GM12874 (cell line): Measurements from ENCODE around the gene COX6A1.

Source experiments
- TF ChIP-seq, protein P1 (sequence below): IDR thresholded peaks from 2 replicates; pipeline ENCODE4 v1.5.1; 2011; ENCODE audit warnings: low read depth, mild to moderate bottlenecking, control low read depth, low read length, moderate library complexity; ENCODE audit not compliant: insufficient read depth

Gene COX6A1

DNA sequence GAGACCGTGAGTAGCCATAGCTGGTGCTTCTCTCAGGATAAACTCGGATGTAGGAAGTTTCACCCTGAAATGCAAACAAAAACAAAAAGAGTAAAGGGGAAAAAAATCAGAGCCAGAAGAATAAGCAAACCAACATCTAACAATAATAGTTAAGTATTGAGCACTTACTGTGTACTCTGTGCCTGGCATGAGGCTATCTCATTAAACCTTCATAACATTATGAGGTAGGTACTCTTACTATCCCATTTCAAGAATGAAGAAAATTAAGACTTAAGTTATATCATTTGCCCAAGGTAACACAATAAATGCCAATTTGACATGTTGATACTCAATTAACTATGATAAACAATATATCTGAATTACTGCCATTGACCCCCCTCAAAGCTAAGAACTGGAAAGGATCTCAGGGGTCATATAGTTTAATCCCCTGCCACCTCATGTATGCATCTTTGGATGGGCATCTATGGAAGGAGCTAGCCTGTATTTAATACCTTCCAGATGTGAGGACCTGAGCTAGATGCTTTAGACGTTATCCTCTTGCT, 24.3 kb downstream of the COX6A1 start:
- TF ChIP-seq, protein P1, sequence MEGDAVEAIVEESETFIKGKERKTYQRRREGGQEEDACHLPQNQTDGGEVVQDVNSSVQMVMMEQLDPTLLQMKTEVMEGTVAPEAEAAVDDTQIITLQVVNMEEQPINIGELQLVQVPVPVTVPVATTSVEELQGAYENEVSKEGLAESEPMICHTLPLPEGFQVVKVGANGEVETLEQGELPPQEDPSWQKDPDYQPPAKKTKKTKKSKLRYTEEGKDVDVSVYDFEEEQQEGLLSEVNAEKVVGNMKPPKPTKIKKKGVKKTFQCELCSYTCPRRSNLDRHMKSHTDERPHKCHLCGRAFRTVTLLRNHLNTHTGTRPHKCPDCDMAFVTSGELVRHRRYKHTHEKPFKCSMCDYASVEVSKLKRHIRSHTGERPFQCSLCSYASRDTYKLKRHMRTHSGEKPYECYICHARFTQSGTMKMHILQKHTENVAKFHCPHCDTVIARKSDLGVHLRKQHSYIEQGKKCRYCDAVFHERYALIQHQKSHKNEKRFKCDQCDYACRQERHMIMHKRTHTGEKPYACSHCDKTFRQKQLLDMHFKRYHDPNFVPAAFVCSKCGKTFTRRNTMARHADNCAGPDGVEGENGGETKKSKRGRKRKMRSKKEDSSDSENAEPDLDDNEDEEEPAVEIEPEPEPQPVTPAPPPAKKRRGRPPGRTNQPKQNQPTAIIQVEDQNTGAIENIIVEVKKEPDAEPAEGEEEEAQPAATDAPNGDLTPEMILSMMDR, result no peak

DNA sequence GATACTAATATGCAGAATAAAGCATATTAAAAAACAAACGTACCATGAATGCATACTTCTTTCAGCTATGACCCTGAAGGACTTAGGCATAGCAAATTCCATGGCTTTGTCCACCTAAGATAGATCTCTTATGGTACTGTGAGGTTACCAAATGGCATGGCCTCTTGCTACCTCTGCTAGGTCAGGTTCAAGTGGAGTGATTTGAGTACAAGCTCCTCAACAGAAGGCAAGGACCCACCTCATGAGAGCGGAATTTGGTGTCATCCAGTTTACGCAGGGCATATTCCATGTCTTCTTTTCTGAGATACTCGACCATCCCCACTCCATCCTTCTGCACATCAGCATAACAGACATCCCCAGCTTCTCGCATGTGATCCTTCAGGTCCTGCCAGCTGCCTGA, 25.8 kb downstream of the COX6A1 start:
- TF ChIP-seq, protein P1, result no peak

DNA sequence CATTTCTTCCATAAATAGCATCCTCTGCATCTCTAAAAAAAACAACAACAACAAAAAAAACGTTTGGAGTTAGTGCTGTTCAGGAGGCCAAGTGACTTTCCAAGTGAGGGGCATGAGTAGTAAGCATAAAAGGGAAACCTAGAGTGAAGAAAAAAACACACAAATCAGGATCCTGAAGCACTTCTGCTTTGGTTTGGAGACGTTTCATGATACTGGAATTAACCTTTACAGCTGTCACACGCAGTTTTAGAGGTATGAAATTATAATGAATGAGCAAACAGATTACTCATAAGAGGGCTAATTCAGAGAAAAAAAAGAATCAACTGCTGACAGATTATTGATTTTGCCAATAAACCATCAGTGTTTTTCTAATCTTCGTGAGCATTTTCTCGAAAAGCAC, 27.8 kb downstream of the COX6A1 start:
- TF ChIP-seq, protein P1, result no peak

DNA sequence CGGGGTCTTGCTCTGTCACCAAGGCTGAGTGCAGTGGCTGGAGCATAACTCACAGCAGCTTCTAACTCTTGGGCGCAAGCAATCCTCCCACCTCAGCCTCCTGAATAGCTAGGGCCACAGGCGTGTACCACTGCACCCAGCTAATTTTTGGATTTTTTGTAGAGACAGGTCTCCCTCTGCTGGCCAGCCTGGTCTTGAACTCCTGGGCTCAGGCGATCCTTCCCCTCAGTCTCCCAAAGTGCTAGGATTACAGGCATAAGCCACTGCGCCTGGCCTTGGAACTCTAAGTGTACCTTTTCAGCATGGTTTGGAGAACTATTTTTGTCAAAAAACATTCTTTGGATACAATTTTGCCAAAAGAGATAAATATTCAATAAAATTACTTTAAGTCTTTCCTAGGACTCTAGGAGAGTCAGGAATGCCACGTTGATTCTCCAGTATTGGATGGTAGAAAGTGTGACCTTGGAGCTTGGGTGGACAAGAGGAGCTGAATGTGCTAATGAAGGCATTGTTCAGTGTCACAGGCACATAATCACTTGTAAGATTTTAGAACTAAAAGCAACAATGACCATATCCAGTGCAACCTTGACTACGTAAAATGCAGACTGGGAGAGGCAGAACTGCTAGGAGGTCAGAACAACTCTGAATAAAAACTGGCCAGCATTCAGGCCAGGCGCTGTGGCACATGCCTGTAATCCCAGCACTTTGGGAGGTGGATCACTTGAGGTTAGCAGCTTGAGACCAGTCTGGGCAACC, 28.8 kb downstream of the COX6A1 start:
- TF ChIP-seq, protein P1, result peak; percentile 56

DNA sequence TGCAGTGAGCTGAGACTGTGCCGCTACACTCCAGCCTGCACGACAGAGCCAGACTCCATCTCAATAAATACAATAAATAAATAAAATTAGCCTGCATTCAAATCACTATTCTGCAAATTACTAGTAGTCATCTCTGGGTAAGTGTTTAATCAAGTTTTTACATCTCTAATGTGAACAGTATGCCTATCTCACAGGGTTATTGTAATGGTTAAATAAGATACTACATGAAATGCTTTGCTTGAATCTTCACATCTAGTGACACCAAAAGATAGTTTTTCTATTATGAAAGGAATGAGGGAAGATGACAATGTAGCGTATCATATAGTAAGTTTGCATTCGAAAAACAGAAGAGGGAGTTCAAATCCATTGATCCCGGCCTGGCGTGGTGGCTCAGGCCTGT, 29.5 kb downstream of the COX6A1 start:
- TF ChIP-seq, protein P1, result no peak

DNA sequence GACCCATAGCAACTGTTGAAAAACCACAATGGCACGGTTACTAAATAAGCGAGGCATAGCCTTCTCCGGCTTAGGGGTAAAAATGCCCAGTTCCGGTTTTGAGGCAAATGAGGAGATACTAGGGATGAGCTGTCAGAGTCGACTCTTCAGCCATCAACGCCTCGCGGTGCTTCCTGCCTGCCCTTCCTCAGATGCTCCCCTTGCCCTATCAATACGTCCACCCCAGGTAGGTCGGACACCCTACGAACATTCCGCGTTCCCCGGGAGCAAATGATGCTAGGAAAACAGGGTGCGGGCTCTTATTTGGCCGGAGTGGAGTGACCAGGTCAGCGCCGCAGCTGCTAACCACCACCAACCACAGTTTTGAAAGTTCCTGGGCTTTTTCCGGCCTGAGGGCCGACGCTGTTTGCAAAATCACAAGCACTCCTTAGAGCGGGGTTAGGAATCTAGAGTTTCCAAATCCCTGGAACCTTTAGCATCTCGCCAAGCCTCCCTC, 30.5 kb downstream of the COX6A1 start:
- TF ChIP-seq, protein P1, result no peak

DNA sequence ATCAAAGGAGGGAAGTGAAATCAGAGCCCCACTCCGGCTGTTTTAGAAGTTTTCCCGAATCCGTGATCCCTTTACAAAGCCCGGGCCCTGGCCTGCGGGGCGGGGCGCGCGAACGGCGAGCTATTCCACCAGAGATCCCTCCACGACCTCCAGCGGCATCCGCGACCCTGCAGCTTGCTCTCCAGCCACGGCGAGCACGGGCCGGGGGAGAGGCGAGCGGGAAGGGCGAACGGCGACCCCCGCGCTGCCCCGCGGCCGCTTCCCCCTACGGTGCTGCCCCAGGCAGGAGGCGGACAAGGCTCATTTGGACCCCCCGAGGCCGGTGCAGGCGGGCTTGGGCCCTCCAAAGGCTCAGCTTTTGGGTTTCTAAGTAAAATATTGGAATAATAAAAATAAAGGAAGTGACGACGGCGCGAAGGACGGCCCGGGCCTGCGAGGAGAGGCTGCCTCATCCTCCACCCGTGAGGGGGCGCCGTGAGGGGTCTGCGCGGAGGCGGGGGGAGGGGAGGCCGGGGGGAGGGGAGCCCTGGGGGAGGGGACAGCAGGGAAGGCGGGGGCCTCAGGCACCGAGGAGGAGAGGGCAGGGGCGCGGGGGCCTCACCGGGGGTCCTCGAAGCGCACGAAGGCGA, 31.0 kb downstream of the COX6A1 start:
- TF ChIP-seq, protein P1, result no peak
